HepG2 (cell line): ENCODE data around the gene SCIN. TPM values are rescaled to one million over a fixed set of nuclear protein-coding genes. Genes with fewer than 3 reads are reported as not detected.

Experiments
- ARNT ChIP-seq: fragments of 450-650 bp; IDR thresholded peaks from 2 replicates; pipeline ENCODE4 v1.6.1; 2017
- ATF1 ChIP-seq: IDR thresholded peaks from 2 replicates; pipeline ENCODE4 v1.6.1; 2016; ENCODE audit warnings: mild to moderate bottlenecking, control low read depth
- EHMT2 ChIP-seq: fragments of 200-600 bp; sonication (generic); IDR thresholded peaks from 2 replicates; pipeline ENCODE4 v1.7.0; 2017; ENCODE audit warnings: antibody characterized with exemption, low read depth, low read length, borderline replicate concordance
- GZF1 ChIP-seq: sonication (generic); formaldehyde crosslinking; IDR thresholded peaks from 2 replicates; pipeline ENCODE4 v1.5.1; 2020; ENCODE audit warnings: mild to moderate bottlenecking, missing genetic modification reagents
- HOXD1 ChIP-seq: sonication (generic); formaldehyde crosslinking; IDR thresholded peaks from 2 replicates; pipeline ENCODE4 v1.5.0; 2020; ENCODE audit warnings: missing genetic modification reagents
- KLF15 ChIP-seq: sonication (generic); formaldehyde crosslinking; IDR thresholded peaks from 2 replicates; pipeline ENCODE4 v1.8.1; 2023; ENCODE audit warnings: borderline replicate concordance, mild to moderate bottlenecking, inconsistent platforms, missing genetic modification reagents, mixed read lengths
- NFKB2 ChIP-seq: sonication (generic); formaldehyde crosslinking; IDR thresholded peaks from 2 replicates; pipeline ENCODE4 v1.4.0; 2020; ENCODE audit warnings: missing genetic modification reagents, borderline replicate concordance
- SATB2 ChIP-seq: sonication (generic); formaldehyde crosslinking; IDR thresholded peaks from 2 replicates; pipeline ENCODE4 v1.5.0; 2020; ENCODE audit warnings: missing genetic modification reagents
- SCMH1 ChIP-seq: sonication (generic); formaldehyde crosslinking; IDR thresholded peaks from 2 replicates; pipeline ENCODE4 v1.9.0; 2021; ENCODE audit warnings: missing genetic modification reagents, mild to moderate bottlenecking, borderline replicate concordance
- SKI ChIP-seq: fragments of 450-650 bp; IDR thresholded peaks from one replicate; pipeline ENCODE4 v1.6.1; 2018; ENCODE audit warnings: mild to moderate bottlenecking; ENCODE audit not compliant: partially characterized antibody
- SOX13 ChIP-seq, 3 experiments: fragments of 450-650 bp in 1 of 3; sonication (generic) in 1 of 3; formaldehyde crosslinking in 1 of 3; IDR thresholded peaks in 2 of 3; conservative IDR thresholded peaks in 1 of 3; 2 replicates each; pipeline versions ENCODE4 v1.5.0 to v1.6.1; 2016 to 2020; ENCODE audit warnings: antibody characterized with exemption in 1 of 3, mild to moderate bottlenecking in 1 of 3, missing compliant biosample characterization in 1 of 3, missing genetic modification reagents in 1 of 3, moderate library complexity in 1 of 3
- U2AF1 ChIP-seq: fragments of 200-400 bp; formaldehyde crosslinking; optimal IDR thresholded peaks from 2 replicates; pipeline ENCODE3; 2017; ENCODE audit warnings: mild to moderate bottlenecking, low read depth, low read length
- ZFP36 ChIP-seq: fragments of 150-350 bp; IDR thresholded peaks from 2 replicates; pipeline ENCODE4 v1.6.1; 2018; ENCODE audit warnings: borderline replicate concordance, low read length, low read depth; ENCODE audit not compliant: partially characterized antibody
- ZNF101 ChIP-seq: sonication (generic); formaldehyde crosslinking; IDR thresholded peaks from 2 replicates; pipeline ENCODE4 v1.4.0; 2020; ENCODE audit warnings: mild to moderate bottlenecking, low read depth, missing genetic modification reagents, borderline replicate concordance
- ZNF136 ChIP-seq: sonication (generic); formaldehyde crosslinking; IDR thresholded peaks from 2 replicates; pipeline ENCODE4 v1.8.1; 2022; ENCODE audit warnings: low read depth, mild to moderate bottlenecking, moderate library complexity, missing genetic modification reagents
- ZNF839 ChIP-seq: sonication (generic); formaldehyde crosslinking; IDR thresholded peaks from 2 replicates; pipeline ENCODE4 v1.4.0; 2020; ENCODE audit warnings: missing genetic modification reagents, mild to moderate bottlenecking, borderline replicate concordance
- polyA plus RNA-seq, 8 experiments: library from polyadenylated mRNA; depleted of rRNA in 3 of 8; stranded (reverse) in 7 of 8; unstranded in 1 of 8; fragments of >200 nt; fragmentation: Illumina TruSeq in 4 of 8; extraction: Trizol in 4 of 8; gene quantifications; 2 replicates each; pipeline versions ENCODE4 v1.2.1 to v1.2.3, GENCODE V29; 2011 to 2016; ENCODE audit warnings: low read depth in 4 of 8, missing spikeins in 1 of 8, mixed read lengths in 1 of 8; ENCODE audit not compliant: insufficient read depth in 1 of 8
- total RNA-seq, 5 experiments: library from RNA; depleted of rRNA; stranded (reverse); fragments of >200 nt; fragmentation: Illumina TruSeq; extraction: Trizol; gene quantifications; 2 replicates each; pipeline ENCODE4 v1.2.3, GENCODE V29; 2016; ENCODE audit warnings: low read depth in 1 of 5
- TF ChIP-seq, protein P1 (sequence below), 2 experiments: sonication (generic) in 1 of 2; formaldehyde crosslinking in 1 of 2; IDR thresholded peaks; 2 replicates each; pipeline versions ENCODE4 v1.6.1 to v1.9.0; 2014 to 2022; ENCODE audit warnings: antibody characterized with exemption in 1 of 2, borderline replicate concordance in 1 of 2, inconsistent platforms in 1 of 2, low read depth in 1 of 2, missing genetic modification reagents in 1 of 2
- TF ChIP-seq, protein P2 (sequence below): sonication (generic); formaldehyde crosslinking; IDR thresholded peaks from 2 replicates; pipeline ENCODE4 v1.4.0; 2020; ENCODE audit warnings: missing genetic modification reagents, borderline replicate concordance
- TF ChIP-seq, protein P3 (sequence below): sonication (generic); formaldehyde crosslinking; IDR thresholded peaks from 2 replicates; pipeline ENCODE4 v1.4.0; 2020; ENCODE audit warnings: missing genetic modification reagents; ENCODE audit errors: not compliant biosample characterization

Gene SCIN
- total and polyA plus RNA-seq, 2 of the 13 experiments (the other 11 are each of a cell fraction or from before 2014, with no cell fraction given): not detected

DNA sequence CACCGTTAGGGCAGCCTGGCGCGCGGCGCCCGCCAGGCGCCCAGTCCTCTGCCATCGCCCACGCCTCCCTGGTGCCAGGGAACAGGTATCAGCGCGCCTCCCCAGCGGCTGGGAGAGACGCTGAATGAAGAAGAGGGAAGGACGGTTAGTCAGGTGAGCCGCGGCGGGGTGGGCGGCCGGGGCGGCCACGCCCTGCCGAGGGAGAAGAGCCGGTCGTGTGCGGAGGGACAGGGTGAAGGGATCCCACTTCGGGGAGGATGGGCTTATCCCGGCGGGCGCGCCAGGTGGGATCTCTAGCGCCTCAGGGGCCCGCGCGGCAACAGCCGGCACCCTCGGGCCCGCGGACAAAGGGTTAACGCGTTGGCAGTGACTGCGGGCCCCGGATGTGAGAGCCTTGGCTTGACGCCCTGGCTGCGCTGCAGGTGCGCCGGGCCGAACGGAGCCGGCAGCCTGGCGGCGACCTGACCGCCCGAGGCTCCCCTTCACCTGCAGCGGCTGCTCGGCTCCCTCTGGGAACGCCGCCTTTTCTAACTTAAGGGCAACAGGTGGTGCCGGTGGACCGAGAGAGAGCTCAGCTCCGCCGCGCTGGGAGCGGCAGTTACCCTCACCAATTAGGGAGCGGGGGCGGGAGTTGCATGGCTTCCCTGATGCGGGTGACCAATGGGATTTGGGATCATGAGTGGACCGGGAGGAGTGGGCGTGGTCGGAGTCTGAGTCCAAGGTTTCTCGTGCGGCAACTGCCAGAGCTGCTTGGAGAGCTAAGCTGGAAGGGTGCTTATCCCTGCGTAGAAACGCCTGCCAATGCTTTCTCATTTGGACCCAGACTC lies 116.6 kb downstream of the SCIN start, which contains the start of gene ARL4A (continued):
- TF ChIP-seq, protein P1, sequence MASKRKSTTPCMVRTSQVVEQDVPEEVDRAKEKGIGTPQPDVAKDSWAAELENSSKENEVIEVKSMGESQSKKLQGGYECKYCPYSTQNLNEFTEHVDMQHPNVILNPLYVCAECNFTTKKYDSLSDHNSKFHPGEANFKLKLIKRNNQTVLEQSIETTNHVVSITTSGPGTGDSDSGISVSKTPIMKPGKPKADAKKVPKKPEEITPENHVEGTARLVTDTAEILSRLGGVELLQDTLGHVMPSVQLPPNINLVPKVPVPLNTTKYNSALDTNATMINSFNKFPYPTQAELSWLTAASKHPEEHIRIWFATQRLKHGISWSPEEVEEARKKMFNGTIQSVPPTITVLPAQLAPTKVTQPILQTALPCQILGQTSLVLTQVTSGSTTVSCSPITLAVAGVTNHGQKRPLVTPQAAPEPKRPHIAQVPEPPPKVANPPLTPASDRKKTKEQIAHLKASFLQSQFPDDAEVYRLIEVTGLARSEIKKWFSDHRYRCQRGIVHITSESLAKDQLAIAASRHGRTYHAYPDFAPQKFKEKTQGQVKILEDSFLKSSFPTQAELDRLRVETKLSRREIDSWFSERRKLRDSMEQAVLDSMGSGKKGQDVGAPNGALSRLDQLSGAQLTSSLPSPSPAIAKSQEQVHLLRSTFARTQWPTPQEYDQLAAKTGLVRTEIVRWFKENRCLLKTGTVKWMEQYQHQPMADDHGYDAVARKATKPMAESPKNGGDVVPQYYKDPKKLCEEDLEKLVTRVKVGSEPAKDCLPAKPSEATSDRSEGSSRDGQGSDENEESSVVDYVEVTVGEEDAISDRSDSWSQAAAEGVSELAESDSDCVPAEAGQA (IDR thresholded peaks at IDR 0.05; ENCODE audit: low read depth): no peak
- TF ChIP-seq, protein P1 (CRISPR knock-in tag; IDR thresholded peaks at IDR 0.05; ENCODE audit: borderline replicate concordance): no peak; the same call in 1 of the 2 replicates
- TF ChIP-seq EHMT2 (no peak; the same call in 1 of the 2 replicates), ZFP36 (no peak), SKI (no peak), SOX13 (IDR thresholded peaks at IDR 0.05) (no peak), SOX13 (CRISPR knock-in tag; conservative IDR thresholded peaks at IDR 0.05 in 1 of 2, IDR thresholded peaks at IDR 0.05 in 1 of 2) (0 out of 4 replicates have a peak, but pooled peaks of 1 of the 2 experiments have one; percentile 12), ZNF136 (CRISPR knock-in tag) (peak; percentile 74), ATF1 (no peak), GZF1 (CRISPR knock-in tag) (no peak), ARNT (no peak), NFKB2 (no peak; the same call in 1 of the 2 replicates), U2AF1 (no peak), KLF15 (no peak), ZNF839 (CRISPR knock-in tag) (no peak), HOXD1 (CRISPR knock-in tag) (no peak), SCMH1 (no peak), ZNF101 (CRISPR knock-in tag) (no peak), SATB2 (CRISPR knock-in tag) (0 out of 2 replicates have a peak, but pooled peaks have one; percentile 11)
- TF ChIP-seq, protein P2, sequence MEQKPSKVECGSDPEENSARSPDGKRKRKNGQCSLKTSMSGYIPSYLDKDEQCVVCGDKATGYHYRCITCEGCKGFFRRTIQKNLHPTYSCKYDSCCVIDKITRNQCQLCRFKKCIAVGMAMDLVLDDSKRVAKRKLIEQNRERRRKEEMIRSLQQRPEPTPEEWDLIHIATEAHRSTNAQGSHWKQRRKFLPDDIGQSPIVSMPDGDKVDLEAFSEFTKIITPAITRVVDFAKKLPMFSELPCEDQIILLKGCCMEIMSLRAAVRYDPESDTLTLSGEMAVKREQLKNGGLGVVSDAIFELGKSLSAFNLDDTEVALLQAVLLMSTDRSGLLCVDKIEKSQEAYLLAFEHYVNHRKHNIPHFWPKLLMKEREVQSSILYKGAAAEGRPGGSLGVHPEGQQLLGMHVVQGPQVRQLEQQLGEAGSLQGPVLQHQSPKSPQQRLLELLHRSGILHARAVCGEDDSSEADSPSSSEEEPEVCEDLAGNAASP (CRISPR knock-in tag): peak; percentile 24; the same call in 1 of the 2 replicates
- TF ChIP-seq, protein P3, sequence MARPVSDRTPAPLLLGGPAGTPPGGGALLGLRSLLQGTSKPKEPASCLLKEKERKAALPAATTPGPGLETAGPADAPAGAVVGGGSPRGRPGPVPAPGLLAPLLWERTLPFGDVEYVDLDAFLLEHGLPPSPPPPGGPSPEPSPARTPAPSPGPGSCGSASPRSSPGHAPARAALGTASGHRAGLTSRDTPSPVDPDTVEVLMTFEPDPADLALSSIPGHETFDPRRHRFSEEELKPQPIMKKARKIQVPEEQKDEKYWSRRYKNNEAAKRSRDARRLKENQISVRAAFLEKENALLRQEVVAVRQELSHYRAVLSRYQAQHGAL: no peak
